PC-3 (cell line): ENCODE measurements around the gene MIPEP. TPM values are rescaled to one million over a fixed set of nuclear protein-coding genes. Genes with fewer than 3 reads are reported as not detected.

Source experiments
- ATAC-seq: fragments of 200-7000 bp; cut with Tn5 transposase; 2 replicates; pipeline ENCODE4 v1.9.1; 2020; ENCODE audit warnings: mild to moderate bottlenecking, moderate library complexity
- BruUV-seq: library from RNA; stranded (reverse); fragments of 400-500 nt; replicated peaks from 2 replicates; lab custom pipeline; 2021; lab: Mats Ljungman, UMichigan
- CTCF ChIA-PET: fragments of 300-600 bp; sonication (Branson Sonifier 250); formaldehyde crosslinking; loops from one replicate; lab custom pipeline; 2022; ENCODE audit warnings: antibody characterized with exemption; lab: Charles Lee
- POLR2A ChIA-PET: fragments of 300-600 bp; sonication (Branson Sonifier 250); formaldehyde crosslinking; loops from one replicate; lab custom pipeline; 2022; ENCODE audit warnings: antibody characterized with exemption; ENCODE audit not compliant: unreplicated experiment; lab: Charles Lee
- DNase-seq: peaks from one replicate; pipeline ENCODE4 v3.0.0-alpha.2; 2015
- H2AFZ ChIP-seq: fragments of 300-600 bp; sonication (generic); 2 replicates; pipeline ENCODE4 v1.6.0; 2016; ENCODE audit warnings: antibody characterized with exemption, low read length
- H3F3A ChIP-seq: fragments of 300-600 bp; sonication (generic); one replicate; pipeline ENCODE4 v1.6.0; 2017; ENCODE audit warnings: antibody characterized with exemption, low read length, control low read depth, mild to moderate bottlenecking; ENCODE audit not compliant: unreplicated experiment
- H3K27ac ChIP-seq: fragments of 300-600 bp; sonication (generic); 2 replicates; pipeline ENCODE4 v1.5.1; 2016; ENCODE audit warnings: mild to moderate bottlenecking, low read length
- H3K27me3 ChIP-seq: fragments of 300-600 bp; sonication (generic); 2 replicates; pipeline ENCODE4 v1.6.1; 2016; ENCODE audit warnings: low read length, mixed read lengths
- H3K36me3 ChIP-seq: fragments of 300-600 bp; sonication (generic); 2 replicates; pipeline ENCODE4 v1.6.1; 2016; ENCODE audit warnings: low read depth, mixed run types, low read length, mixed read lengths
- H3K4me1 ChIP-seq: fragments of 300-600 bp; sonication (generic); 2 replicates; pipeline ENCODE4 v1.5.1; 2016; ENCODE audit warnings: low read length; ENCODE audit not compliant: insufficient read depth
- H3K4me2 ChIP-seq: fragments of 300-600 bp; sonication (generic); 2 replicates; pipeline ENCODE4 v1.6.0; 2016; ENCODE audit warnings: low read length
- H3K4me3 ChIP-seq: fragments of 300-600 bp; sonication (generic); 2 replicates; pipeline ENCODE4 v1.5.1; 2016; ENCODE audit warnings: mild to moderate bottlenecking, low read length, mixed read lengths
- H3K79me2 ChIP-seq: fragments of 300-600 bp; sonication (generic); 2 replicates; pipeline ENCODE4 v1.6.1; 2017; ENCODE audit warnings: low read length, mixed read lengths
- H3K9ac ChIP-seq: fragments of 300-600 bp; sonication (generic); 2 replicates; pipeline ENCODE4 v1.6.0; 2016; ENCODE audit warnings: mild to moderate bottlenecking, low read length
- H3K9me2 ChIP-seq: fragments of 300-600 bp; sonication (generic); replicated peaks from 2 replicates; pipeline ENCODE4 v1.6.1; 2016; ENCODE audit warnings: mixed run types, low read length, mixed read lengths
- H3K9me3 ChIP-seq: fragments of 300-600 bp; sonication (generic); 2 replicates; pipeline ENCODE4 v1.6.1; 2016; ENCODE audit warnings: low read length, mixed read lengths
- H4K20me1 ChIP-seq: fragments of 300-600 bp; sonication (generic); 2 replicates; pipeline ENCODE4 v1.6.1; 2016; ENCODE audit warnings: low read length, mixed read lengths
- CTCF ChIP-seq: fragments of 300-600 bp; sonication (generic); conservative IDR thresholded peaks from 2 replicates; pipeline ENCODE4 v1.5.1; 2017; ENCODE audit warnings: antibody characterized with exemption, low read depth, mild to moderate bottlenecking, low read length
- EZH2 ChIP-seq: fragments of 300-600 bp; sonication (generic); IDR thresholded peaks from one replicate; pipeline ENCODE4 v1.6.1; 2017; ENCODE audit warnings: antibody characterized with exemption, mild to moderate bottlenecking, low read length; ENCODE audit not compliant: unreplicated experiment
- EZH2phosphoT487 ChIP-seq: fragments of 300-600 bp; sonication (generic); IDR thresholded peaks from 2 replicates; pipeline ENCODE4 v1.6.1; 2018; ENCODE audit warnings: mild to moderate bottlenecking, antibody characterized with exemption, low read length, borderline replicate concordance
- intact Hi-C: fragments of 100-400 bp; cut with micrococcal nuclease; formaldehyde crosslinking; loops from 2 replicates; pipeline ENCODE4 v1.9.0; 2023
- total RNA-seq: library from RNA; depleted of rRNA; stranded (reverse); fragments of >200 nt; gene quantifications from 2 replicates; pipeline ENCODE4 v1.2.3, GENCODE V29; 2014

The MIPEP gene
- total RNA-seq, 1 experiment from 2014 or later = 30.5 TPM

GRCh38 chr13:23905766-23906165 is 16.6 kb upstream of the MIPEP start:
- intact Hi-C loops = no loop called here
- no peaks in the 10 kb centered on the region for H3K36me3 ChIP-seq
- H3K4me2 ChIP-seq = no peak overlapping the region
- no peak overlapping the region for H3K4me3 ChIP-seq
- no peaks in the 10 kb centered on the region for H3K9me2 ChIP-seq
- TF ChIP-seq CTCF (no peak), EZH2 (no peak), EZH2phosphoT487 (no peak)
- no peak overlapping the region for H3K27ac ChIP-seq
- no peaks in the 10 kb centered on the region for H3K27me3 ChIP-seq
- no peak for DNase-seq
- no TSS peak for BruUV-seq
- H3K79me2 ChIP-seq = no peaks in the 10 kb centered on the region
- ChIA-PET CTCF (no interaction called here), POLR2A (no interaction called here)
- no peaks in the 10 kb centered on the region for H3K9me3 ChIP-seq
- no peak overlapping the region for H3K9ac ChIP-seq
- H2AFZ ChIP-seq = no peak overlapping the region
- H3F3A ChIP-seq = no peaks in the 10 kb centered on the region
- no peak for ATAC-seq
- H3K4me1 ChIP-seq = peaks cover 14% of the 10 kb centered on the region
- H4K20me1 ChIP-seq = no peaks in the 10 kb centered on the region

- Histone ChIP-seq H3K79me2 (no peaks in the 10 kb centered on the region), H2AFZ (no peak overlapping the region), H3K9me3 (no peaks in the 10 kb centered on the region), H3K9me2 (no peaks in the 10 kb centered on the region), H3K9ac (no peak overlapping the region), H3K27me3 (no peaks in the 10 kb centered on the region), H3K27ac (no peak overlapping the region), H4K20me1 (no peaks in the 10 kb centered on the region), H3F3A (no peaks in the 10 kb centered on the region), H3K4me1 (peaks cover 17% of the 10 kb centered on the region), H3K4me3 (no peak overlapping the region), H3K36me3 (no peaks in the 10 kb centered on the region), H3K4me2 (no peak overlapping the region)
- POLR2A ChIA-PET = no interaction called here
- DNase-seq = no peak
- no peak for TF ChIP-seq CTCF
- no peak for TF ChIP-seq EZH2
- TF ChIP-seq EZH2phosphoT487 = no peak
- intact Hi-C loops = no loop called here
- no TSS peak for BruUV-seq
- CTCF ChIA-PET = no interaction called here
- ATAC-seq = no peak
These were observed 14.7 kb upstream of the MIPEP start for GRCh38 chr13:23903906-23904280.

- CTCF ChIA-PET = no interaction called here
- Histone ChIP-seq H3K4me2 (no peak overlapping the region), H3K9me3 (no peaks in the 10 kb centered on the region), H3K4me3 (no peak overlapping the region), H3K27me3 (no peaks in the 10 kb centered on the region), H2AFZ (no peak overlapping the region), H3K9me2 (no peaks in the 10 kb centered on the region), H3K27ac (no peak overlapping the region), H3K9ac (no peak overlapping the region), H3K36me3 (no peaks in the 10 kb centered on the region), H4K20me1 (no peaks in the 10 kb centered on the region), H3F3A (no peaks in the 10 kb centered on the region), H3K4me1 (peaks cover 17% of the 10 kb centered on the region), H3K79me2 (no peaks in the 10 kb centered on the region)
- POLR2A ChIA-PET = no interaction called here
- DNase-seq = no peak
- TF ChIP-seq EZH2 (no peak), CTCF (no peak), EZH2phosphoT487 (no peak)
- ATAC-seq = no peak
- intact Hi-C loops = no loop called here
- BruUV-seq = no TSS peak
These were observed 14.0 kb upstream of the MIPEP start for GRCh38 chr13:23902975-23903905.
